Epithelial cell of proximal tubule (primary cell): Measurements from ENCODE around the gene ADPRHL1. TPM values are rescaled to one million over a fixed set of nuclear protein-coding genes. Genes with fewer than 3 reads are reported as not detected.

ENCODE experiments used
- DNase-seq: peaks from one replicate; pipeline ENCODE4 v3.0.0-alpha.2; 2011; ENCODE audit warnings: low read depth
- H3K4me3 ChIP-seq: 2 replicates; pipeline ENCODE4 v1.5.1; 2011; ENCODE audit warnings: low read depth, mild to moderate bottlenecking, low read length
- total RNA-seq: library from RNA; depleted of rRNA; stranded (reverse); fragments of >200 nt; gene quantifications from 2 replicates; pipeline ENCODE4 v1.2.3, GENCODE V29; 2015
- TF ChIP-seq, protein P1 (sequence below): conservative IDR thresholded peaks from 2 replicates; pipeline ENCODE4 v1.5.1; 2012; ENCODE audit warnings: low read depth, mild to moderate bottlenecking, low read length

Gene ADPRHL1
- total RNA-seq, 1 donor from 2014 or later = 3.3 TPM

DNA sequence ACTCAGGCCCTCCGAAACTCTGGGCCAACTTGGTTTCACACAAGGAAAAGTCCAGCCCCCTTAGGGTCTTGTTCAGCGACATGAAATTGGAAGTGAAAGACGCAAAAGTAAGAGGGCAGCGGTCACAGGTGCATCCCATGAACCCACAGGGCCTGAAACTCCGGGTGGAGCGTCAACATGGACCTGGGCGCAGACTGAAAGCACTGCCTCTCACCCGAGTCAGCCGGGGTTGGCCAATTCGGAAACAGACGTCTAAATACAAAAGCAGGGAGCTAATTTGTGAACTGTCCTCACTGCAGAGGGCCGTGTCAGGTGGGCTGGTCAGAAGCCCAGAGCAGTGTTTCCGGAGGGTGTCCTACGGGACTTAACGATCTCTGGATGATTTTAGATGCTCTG lies 26.7 kb downstream of the ADPRHL1 start:
- DNase-seq = no peak
- TF ChIP-seq, protein P1, sequence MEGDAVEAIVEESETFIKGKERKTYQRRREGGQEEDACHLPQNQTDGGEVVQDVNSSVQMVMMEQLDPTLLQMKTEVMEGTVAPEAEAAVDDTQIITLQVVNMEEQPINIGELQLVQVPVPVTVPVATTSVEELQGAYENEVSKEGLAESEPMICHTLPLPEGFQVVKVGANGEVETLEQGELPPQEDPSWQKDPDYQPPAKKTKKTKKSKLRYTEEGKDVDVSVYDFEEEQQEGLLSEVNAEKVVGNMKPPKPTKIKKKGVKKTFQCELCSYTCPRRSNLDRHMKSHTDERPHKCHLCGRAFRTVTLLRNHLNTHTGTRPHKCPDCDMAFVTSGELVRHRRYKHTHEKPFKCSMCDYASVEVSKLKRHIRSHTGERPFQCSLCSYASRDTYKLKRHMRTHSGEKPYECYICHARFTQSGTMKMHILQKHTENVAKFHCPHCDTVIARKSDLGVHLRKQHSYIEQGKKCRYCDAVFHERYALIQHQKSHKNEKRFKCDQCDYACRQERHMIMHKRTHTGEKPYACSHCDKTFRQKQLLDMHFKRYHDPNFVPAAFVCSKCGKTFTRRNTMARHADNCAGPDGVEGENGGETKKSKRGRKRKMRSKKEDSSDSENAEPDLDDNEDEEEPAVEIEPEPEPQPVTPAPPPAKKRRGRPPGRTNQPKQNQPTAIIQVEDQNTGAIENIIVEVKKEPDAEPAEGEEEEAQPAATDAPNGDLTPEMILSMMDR = no peak
- no peak overlapping the region for H3K4me3 ChIP-seq

DNA sequence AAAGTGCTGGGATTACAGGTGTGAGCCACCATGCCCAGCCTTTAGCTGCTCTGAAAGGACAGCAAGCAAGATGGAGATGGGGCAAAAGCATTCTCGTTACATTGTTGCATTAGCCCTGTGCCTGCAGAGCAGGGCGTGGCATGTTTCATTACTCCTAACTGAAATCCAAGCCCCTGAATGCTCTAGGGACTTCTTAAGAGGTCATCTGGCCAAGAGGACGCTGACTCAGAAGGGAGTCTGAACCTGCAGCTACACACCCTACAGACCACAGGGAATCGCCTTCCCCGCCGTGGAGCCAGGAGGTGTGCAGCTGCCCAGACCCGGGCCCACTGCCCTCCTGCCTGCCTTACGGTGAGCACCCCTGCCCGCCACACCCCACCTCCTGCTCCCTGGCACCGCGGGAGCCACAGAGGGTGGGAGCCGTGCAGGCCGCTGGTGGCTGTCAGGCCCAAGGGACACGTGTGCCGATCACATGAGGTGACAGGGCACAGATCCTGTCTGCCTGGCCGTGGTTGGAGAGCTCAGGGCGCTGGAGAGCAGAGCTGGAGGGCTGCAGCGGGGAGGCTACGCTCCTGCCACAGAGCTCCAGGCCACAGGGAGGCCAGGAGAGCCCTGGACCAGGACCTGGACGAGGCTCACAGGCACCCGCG lies 27.2 kb downstream of the ADPRHL1 start:
- no peak for DNase-seq
- no peak overlapping the region for H3K4me3 ChIP-seq
- TF ChIP-seq, protein P1 = no peak

DNA sequence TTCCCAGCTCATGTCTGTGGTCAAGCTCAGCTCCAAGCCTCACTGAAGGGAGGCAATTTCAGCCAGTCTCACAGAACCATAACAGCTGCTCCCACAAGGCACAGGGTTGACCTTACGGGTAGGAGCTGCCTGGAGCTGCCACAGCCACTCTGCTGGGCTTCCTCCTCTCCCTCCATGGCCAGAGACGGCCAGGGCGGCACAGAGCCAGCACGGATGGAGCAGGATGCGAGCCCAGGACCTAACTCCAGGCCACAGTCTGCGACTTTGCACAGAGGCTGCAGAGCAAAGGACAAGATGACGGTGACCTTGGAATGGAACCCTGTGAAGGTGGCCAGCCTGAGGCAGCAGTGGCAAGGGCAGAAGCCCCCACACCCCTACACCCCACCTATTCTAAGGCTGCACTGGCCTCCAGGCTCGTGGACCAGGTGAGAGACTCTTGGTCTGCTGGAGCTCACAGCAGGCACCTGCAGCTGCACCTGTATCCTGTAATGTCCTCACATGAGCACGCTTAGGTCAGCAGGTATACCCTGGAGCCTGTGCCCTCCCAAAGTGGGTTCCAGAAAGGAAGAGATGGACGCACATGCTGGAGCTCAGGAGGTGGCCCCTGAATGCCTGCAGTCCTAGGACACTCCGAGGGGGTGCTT lies 29.6 kb downstream of the ADPRHL1 start:
- no peak for DNase-seq
- H3K4me3 ChIP-seq = no peak overlapping the region
- TF ChIP-seq, protein P1 = no peak

DNA sequence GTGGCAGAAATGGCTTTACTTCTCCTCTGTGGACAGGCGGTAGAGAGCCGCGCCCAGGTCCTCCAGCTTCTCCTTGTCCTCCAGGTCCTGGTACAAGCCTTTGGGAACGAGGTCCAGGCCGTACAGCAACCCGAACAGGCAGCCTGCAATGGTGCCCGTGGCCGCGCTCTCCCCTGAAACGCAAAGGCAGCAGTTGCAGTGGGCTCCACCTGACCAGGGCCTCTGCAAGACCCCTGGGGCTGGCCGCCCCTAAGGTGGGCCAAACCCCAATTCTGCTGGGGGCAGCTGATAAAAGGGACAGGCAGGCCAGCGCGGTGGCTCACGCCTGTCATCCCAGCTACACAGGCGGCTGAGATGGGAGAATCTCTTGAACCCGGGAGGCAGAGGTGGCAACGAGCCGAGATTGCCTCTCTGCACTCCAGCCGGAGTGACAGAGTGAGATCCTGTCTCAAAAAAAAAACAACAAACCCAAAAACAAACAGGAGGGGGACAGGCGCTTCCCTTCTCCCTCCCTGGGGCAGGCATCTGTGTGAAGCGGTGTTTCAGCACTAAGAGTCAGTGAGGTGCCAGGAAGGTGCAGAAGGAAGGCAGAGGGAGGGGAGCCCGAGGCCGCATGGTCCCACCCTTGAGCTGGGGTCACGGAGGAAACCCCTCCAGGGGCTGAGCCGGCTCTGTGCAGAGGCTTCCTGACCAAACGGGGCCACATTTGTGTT lies 30.3 kb downstream of the ADPRHL1 start:
- H3K4me3 ChIP-seq = no peak overlapping the region
- TF ChIP-seq, protein P1 = no peak
- DNase-seq = no peak

DNA sequence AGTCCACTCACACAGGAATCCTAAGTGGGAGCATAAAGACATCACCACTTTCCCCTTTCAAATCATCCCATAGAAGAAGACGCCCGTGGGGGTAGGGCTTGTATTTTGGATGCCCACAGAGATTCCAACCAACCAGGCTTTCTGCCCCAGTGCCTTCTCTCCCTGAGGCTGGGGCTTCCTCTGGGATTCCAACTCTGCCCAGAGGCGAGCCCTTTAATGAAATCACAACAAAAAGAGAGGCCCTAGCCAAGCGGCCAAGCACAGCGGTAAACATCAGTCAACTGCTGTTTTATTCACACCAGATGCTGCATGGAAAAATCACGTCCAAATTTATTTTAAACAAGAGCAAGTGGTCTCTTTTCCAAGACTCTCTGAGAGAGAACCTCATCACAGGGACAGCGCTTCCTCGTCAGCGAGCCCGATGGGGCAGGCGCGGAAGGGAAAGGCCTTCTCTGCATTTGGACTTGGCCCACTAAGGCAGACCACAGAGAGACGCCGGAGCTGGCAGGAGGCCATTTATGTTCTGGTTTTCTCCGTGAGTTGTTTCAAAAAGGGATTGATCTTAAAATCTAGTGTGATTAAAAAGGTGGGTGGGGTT lies 31.5 kb downstream of the ADPRHL1 start:
- TF ChIP-seq, protein P1 = no peak
- no peak overlapping the region for H3K4me3 ChIP-seq
- no peak for DNase-seq

DNA sequence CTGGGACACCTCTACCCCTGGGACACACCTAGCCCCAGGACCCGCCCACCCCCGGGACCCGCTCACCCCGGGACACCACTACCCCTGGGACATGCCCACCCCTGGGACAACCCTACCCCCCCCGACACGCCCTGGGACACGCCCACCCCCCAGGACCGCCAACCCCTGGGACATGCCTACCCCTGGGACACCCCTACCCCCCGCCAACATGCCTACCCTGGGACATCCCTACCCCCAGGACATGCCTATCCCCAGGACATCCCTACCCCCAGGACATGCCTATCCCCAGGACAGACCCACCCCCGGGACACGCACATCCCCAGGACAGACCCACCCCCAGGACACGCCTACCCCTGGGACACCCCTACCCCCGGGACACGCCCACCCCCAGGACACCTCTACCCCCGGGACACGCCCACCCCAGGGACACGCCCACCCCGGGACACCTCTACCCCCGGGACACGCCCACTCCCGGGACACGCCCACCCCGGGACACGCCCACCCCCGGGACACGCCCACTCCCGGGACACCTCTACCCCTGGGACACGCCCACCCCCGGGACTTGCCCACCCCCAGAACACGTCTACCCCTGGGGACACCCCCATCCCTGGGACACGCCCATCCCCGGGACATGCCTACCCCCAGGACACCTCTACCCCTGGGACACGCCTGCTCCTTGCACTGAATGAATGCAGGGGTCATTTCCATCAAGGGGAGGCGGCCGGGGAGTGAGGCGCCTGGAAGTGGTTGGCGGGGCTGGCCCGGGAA lies 32.3 kb downstream of the ADPRHL1 start:
- TF ChIP-seq, protein P1 = no peak
- no peak for DNase-seq
- no peak overlapping the region for H3K4me3 ChIP-seq
